GM12865 (cell line): Measurements from ENCODE around the gene SPATA3.

Experiments
- DNase-seq: peaks from one replicate; pipeline ENCODE4 v3.0.0; 2010; ENCODE audit warnings: low read depth
- H3K4me3 ChIP-seq: 2 replicates; pipeline ENCODE4 v1.5.1; 2011; ENCODE audit warnings: mild to moderate bottlenecking, low read depth, low read length, control low read depth
- CTCF ChIP-seq: IDR thresholded peaks from 2 replicates; pipeline ENCODE4 v1.5.1; 2011; ENCODE audit warnings: low read length, control low read depth, low read depth, inconsistent platforms; ENCODE audit not compliant: insufficient read depth; ENCODE audit errors: missing control alignments

The SPATA3 gene

GRCh38 chr2:230980468-230980867 is 15.5 kb upstream of the SPATA3 start:
- TF ChIP-seq CTCF: no peak
- no peak overlapping the region; the same call in 1 of the 2 replicates for H3K4me3 ChIP-seq
- DNase-seq: peak; percentile 46

DNA sequence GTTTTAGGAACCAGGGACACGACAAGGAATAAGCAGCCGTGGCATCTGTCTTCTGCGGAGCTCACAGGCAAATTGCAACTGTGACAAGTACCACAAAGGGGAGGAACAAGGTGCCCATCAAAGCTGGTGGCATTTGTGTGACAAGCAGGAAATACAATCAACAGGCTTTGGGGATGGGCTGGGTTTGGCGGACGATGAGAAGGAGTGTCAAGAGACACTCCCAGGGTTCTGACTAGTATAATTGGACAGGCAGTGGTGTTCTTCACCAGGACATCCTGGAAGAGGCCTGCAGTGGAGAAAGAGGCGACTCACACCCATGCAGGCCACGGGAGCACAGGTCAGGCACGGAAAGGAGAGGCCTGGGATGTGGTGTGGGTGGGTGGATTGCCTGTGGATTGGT is 14.2 kb upstream of the SPATA3 start:
- H3K4me3 ChIP-seq: peak overlapping the region; percentile 96
- TF ChIP-seq CTCF: no peak
- peak; percentile 62 for DNase-seq

DNA sequence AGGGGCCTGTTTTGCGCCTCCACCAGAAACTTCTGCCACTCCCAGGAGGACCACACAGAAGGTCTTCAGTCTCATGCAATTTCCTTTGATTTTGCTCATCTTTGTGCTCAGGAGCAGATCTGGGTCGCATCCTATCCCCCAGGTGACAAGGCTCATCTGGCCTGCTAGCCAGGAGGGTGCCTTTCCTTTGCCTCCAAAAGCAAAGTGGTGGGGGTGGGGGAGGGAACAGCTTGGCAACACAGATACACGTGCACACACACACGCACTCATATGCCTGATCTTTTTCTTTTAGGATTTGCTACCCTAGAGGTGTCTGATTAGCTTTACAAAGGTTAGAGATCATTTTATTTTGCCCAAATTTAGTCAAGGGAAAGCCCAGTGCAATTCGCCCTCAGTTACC is 13.8 kb upstream of the SPATA3 start:
- no peak for TF ChIP-seq CTCF
- H3K4me3 ChIP-seq: peak overlapping the region; percentile 96
- DNase-seq: peak; percentile 52

DNA sequence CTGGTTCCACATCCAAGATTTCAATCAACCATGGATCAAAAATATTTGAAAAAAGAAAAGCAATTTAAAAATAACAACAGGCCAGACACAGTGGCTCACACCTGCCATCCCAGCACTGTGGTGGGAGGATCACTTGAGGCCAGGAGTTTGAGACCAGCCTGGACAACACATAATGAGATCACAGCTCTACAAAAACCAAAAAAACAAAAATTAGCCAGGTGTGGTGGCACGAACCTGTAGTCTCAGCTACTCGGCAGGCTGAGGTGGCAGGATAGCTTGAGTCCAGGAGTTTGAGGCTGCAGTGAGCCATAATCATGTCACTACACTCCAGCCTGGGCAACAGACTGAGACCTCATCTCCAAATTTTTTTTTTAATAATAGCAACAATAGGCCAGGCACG is 13.4 kb upstream of the SPATA3 start:
- peak overlapping the region; percentile 96 for H3K4me3 ChIP-seq
- no peak for TF ChIP-seq CTCF
- DNase-seq: peak; percentile 63

GRCh38 chr2:230983566-230983965 is 12.4 kb upstream of the SPATA3 start:
- peak overlapping the region; percentile 96 for H3K4me3 ChIP-seq
- peak; percentile 70 for DNase-seq
- peak; percentile 13 for TF ChIP-seq CTCF

- peak overlapping the region; percentile 96 for H3K4me3 ChIP-seq
- peak; percentile 97 for DNase-seq
- no peak for TF ChIP-seq CTCF
Measured at GRCh38 chr2:230984393-230985220, 11.3 kb upstream of the SPATA3 start.
